IPS DF 6.9 (cell line): ENCODE data around the gene ADORA3.

Experiments used
- DNase-seq: peaks from one replicate; pipeline ENCODE4 v3.0.0-alpha.2; 2013; ENCODE audit warnings: low read depth, low spot score
- H3K27ac ChIP-seq: one replicate; pipeline ENCODE4 v1.5.1; 2013; ENCODE audit warnings: low read length, control low read depth
- H3K27me3 ChIP-seq: 2 replicates; pipeline ENCODE4 v1.6.1; 2013; ENCODE audit warnings: mild to moderate bottlenecking, low read length; ENCODE audit not compliant: control insufficient read depth, insufficient read depth
- H3K36me3 ChIP-seq: 2 replicates; pipeline ENCODE4 v1.6.1; 2013; ENCODE audit warnings: low read length; ENCODE audit not compliant: control insufficient read depth, insufficient read depth
- H3K4me1 ChIP-seq: 2 replicates; pipeline ENCODE4 v1.6.1; 2013; ENCODE audit warnings: low read length; ENCODE audit not compliant: control insufficient read depth, insufficient read depth
- H3K4me3 ChIP-seq: 2 replicates; pipeline ENCODE4 v1.5.1; 2013; ENCODE audit warnings: mild to moderate bottlenecking, low read length
- H3K9me3 ChIP-seq: 2 replicates; pipeline ENCODE4 v1.6.1; 2013; ENCODE audit warnings: low read length, inconsistent platforms; ENCODE audit not compliant: control insufficient read depth, insufficient read depth
- WGBS: extraction: QIAGEN DNeasy Blood & Tissue Kit; methylation state at CpG from one replicate; pipeline ENCODE4 v1.1.7; 2013; ENCODE audit warnings: mixed read lengths, missing lambda C conversion rate; ENCODE audit not compliant: insufficient read length, insufficient coverage; 5-methylcytosine and 5-hydroxymethylcytosine counted together

The ADORA3 gene

DNA sequence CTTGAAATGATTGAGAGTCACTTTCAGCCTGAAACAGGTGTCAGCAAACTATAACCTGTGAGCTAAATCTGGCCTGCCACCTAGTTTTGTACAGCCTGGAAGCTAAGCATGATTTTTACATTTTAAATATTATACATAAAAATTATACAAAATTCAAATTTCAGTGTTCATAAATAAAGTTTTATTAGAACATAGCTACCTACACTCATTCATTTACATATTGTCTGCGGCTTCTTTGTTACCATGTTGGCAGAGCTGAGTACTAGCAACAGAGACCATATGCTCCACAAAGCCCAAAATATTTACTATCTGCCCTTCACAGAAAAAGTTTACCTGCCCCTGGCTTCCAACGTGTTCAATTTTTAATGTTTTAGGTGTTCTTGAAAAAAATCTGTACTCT, 37.7 kb downstream of the ADORA3 start:
- no CpG with 5 or more reads among the region's 2 CpGs for WGBS
- Histone ChIP-seq H3K4me1 (no peaks in the 10 kb centered on the region), H3K27ac (no peak overlapping the region), H3K36me3 (no peaks in the 10 kb centered on the region; the same call in 1 of the 2 replicates), H3K9me3 (no peaks in the 10 kb centered on the region), H3K27me3 (no peaks in the 10 kb centered on the region), H3K4me3 (no peak overlapping the region)
- no peak for DNase-seq

- H3K9me3 ChIP-seq, result no peaks in the 10 kb centered on the region
- peaks cover 3% of the 10 kb centered on the region; the same call in 1 of the 2 replicates for H3K36me3 ChIP-seq
- no peak overlapping the region for H3K4me3 ChIP-seq
- DNase-seq, result no peak
- no CpG with 5 or more reads among the region's 4 CpGs for WGBS
- no peaks in the 10 kb centered on the region for H3K27me3 ChIP-seq
- no peak overlapping the region for H3K27ac ChIP-seq
- H3K4me1 ChIP-seq, result no peaks in the 10 kb centered on the region
These were observed 40.3 kb downstream of the ADORA3 start for GRCh38 chr1:111463029-111463683.

- no CpG with 5 or more reads among the region's 4 CpGs for WGBS
- H3K4me3 ChIP-seq, result no peak overlapping the region
- H3K36me3 ChIP-seq, result peaks cover 3% of the 10 kb centered on the region; the same call in 1 of the 2 replicates
- H3K27ac ChIP-seq, result no peak overlapping the region
- H3K4me1 ChIP-seq, result no peaks in the 10 kb centered on the region
- no peaks in the 10 kb centered on the region for H3K27me3 ChIP-seq
- DNase-seq, result no peak
- no peaks in the 10 kb centered on the region for H3K9me3 ChIP-seq
These were observed 40.9 kb downstream of the ADORA3 start for GRCh38 chr1:111462370-111463028.

DNA sequence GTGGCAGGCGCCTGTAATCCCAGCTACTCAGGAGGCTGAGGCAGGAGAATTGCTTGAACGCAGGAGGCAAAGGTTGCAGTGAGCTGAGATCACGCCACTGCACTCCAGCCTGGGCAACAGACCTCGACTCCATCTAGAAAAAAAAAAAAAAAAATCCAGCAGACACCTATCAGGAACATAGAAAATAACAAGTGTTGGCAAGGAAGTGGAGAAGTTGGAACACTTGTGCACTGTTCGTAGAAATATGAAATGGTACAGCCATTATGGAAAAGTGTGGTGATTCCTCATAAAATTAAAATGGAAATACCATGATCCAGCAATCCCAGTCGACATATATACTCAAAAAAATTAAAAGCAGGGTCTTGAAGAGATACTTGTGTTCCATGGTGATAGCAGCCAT, 41.7 kb downstream of the ADORA3 start:
- no peak for DNase-seq
- Histone ChIP-seq H3K9me3 (no peaks in the 10 kb centered on the region), H3K27me3 (no peaks in the 10 kb centered on the region), H3K27ac (no peak overlapping the region), H3K36me3 (peaks cover 3% of the 10 kb centered on the region; the same call in 1 of the 2 replicates), H3K4me1 (no peaks in the 10 kb centered on the region), H3K4me3 (no peak overlapping the region)
- WGBS, result no CpG with 5 or more reads among the region's 6 CpGs

DNA sequence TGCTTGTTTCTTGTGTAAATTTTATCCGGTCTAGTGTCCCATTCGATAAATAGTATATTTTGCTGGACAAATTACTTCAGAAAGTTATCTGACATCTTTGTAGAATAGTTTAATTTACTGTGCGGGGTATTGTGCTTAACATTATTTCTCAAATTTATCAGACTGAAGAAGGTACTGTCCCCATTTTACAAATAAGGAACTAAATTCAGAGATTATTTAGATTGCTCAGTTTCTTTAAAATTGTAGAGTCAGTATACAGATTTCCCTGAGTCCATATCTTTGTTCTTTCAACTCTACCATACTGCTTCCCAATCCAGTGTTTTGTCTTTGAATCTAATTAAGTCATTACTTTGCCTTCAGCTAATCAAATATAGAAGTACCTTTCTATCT, 47.8 kb downstream of the ADORA3 start:
- Histone ChIP-seq H3K4me1 (no peaks in the 10 kb centered on the region), H3K27me3 (no peaks in the 10 kb centered on the region), H3K36me3 (peaks cover 3% of the 10 kb centered on the region; the same call in 1 of the 2 replicates), H3K27ac (no peak overlapping the region), H3K9me3 (no peaks in the 10 kb centered on the region), H3K4me3 (no peak overlapping the region)
- DNase-seq, result no peak
- no CpG with 5 or more reads among the region's 3 CpGs for WGBS

GRCh38 chr1:111454859-111455641, 48.4 kb downstream of the ADORA3 start:
- no peaks in the 10 kb centered on the region for H3K9me3 ChIP-seq
- peaks cover 3% of the 10 kb centered on the region; the same call in 1 of the 2 replicates for H3K36me3 ChIP-seq
- no peaks in the 10 kb centered on the region for H3K27me3 ChIP-seq
- no peaks in the 10 kb centered on the region for H3K4me1 ChIP-seq
- no CpG with 5 or more reads among the region's 5 CpGs for WGBS
- no peak for DNase-seq
- H3K4me3 ChIP-seq, result no peak overlapping the region
- no peak overlapping the region for H3K27ac ChIP-seq

- H3K4me1 ChIP-seq, result no peaks in the 10 kb centered on the region
- no peak for DNase-seq
- H3K36me3 ChIP-seq, result no peaks in the 10 kb centered on the region; the same call in 1 of the 2 replicates
- no peak overlapping the region for H3K27ac ChIP-seq
- no peaks in the 10 kb centered on the region for H3K9me3 ChIP-seq
- 100% methylated on average over 1 of the region's 3 CpGs for WGBS
- no peak overlapping the region for H3K4me3 ChIP-seq
- no peaks in the 10 kb centered on the region for H3K27me3 ChIP-seq
These were observed 49.7 kb downstream of the ADORA3 start for GRCh38 chr1:111453706-111454105.

GRCh38 chr1:111452581-111452980, 50.9 kb downstream of the ADORA3 start:
- Histone ChIP-seq H3K27me3 (no peaks in the 10 kb centered on the region), H3K4me3 (no peak overlapping the region), H3K9me3 (no peaks in the 10 kb centered on the region), H3K27ac (no peak overlapping the region), H3K4me1 (no peaks in the 10 kb centered on the region), H3K36me3 (no peaks in the 10 kb centered on the region; the same call in 1 of the 2 replicates)
- no peak for DNase-seq
- WGBS, result no CpG with 5 or more reads among the region's 3 CpGs

DNA sequence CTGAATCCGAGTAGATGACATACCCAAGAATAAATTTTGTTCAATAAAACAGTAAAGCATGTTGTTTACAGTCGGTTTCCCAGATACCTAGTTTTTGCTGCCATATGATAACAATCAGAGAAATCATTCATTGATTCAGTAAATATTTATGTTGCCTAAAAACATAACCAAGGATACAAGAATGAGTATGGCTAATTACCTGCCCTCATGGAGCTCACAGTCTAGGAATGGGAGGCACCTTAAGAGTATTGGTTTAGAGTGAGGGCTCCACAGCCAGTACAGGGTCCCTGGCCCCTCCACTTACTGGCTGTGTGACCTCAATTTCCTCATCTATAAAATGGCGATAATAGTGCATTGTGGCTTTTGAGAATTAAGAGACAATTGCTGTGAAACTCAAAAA, 53.2 kb downstream of the ADORA3 start:
- Histone ChIP-seq H3K36me3 (no peaks in the 10 kb centered on the region), H3K27me3 (no peaks in the 10 kb centered on the region), H3K9me3 (no peaks in the 10 kb centered on the region), H3K4me1 (no peaks in the 10 kb centered on the region), H3K27ac (no peak overlapping the region), H3K4me3 (peak overlapping the region; percentile 97; the same call in 1 of the 2 replicates)
- no peak for DNase-seq
- no CpG with 5 or more reads among the region's 3 CpGs for WGBS

DNA sequence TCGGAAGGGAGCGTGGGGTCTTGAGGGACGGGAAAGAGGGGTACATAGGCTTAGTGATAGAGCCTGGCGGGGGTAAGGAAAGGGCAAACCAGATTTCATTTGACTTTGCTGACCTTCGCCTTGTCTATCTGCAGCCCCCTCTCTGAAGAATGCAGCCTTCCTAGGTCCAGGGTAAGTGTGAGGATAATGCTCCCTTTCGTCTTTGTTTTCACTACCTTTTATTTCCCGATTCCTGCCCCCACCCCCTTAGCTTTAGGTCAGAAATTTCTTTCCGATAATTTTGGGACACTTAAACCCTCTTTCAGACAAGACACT, 53.8 kb downstream of the ADORA3 start:
- H3K36me3 ChIP-seq, result no peaks in the 10 kb centered on the region
- H3K4me1 ChIP-seq, result no peaks in the 10 kb centered on the region
- DNase-seq, result no peak
- H3K27me3 ChIP-seq, result no peaks in the 10 kb centered on the region
- H3K9me3 ChIP-seq, result no peaks in the 10 kb centered on the region
- peak overlapping the region; percentile 97 for H3K4me3 ChIP-seq
- no CpG with 5 or more reads among the region's 8 CpGs for WGBS
- no peak overlapping the region for H3K27ac ChIP-seq
